NCI-H2081 (cell line): ENCODE data around the gene CNTN3.

ENCODE experiments used
- DNase-seq, 2 experiments: peaks; one replicate each; lab custom pipeline; 2025; lab: John Stamatoyannopoulos, UW

Gene CNTN3

DNA sequence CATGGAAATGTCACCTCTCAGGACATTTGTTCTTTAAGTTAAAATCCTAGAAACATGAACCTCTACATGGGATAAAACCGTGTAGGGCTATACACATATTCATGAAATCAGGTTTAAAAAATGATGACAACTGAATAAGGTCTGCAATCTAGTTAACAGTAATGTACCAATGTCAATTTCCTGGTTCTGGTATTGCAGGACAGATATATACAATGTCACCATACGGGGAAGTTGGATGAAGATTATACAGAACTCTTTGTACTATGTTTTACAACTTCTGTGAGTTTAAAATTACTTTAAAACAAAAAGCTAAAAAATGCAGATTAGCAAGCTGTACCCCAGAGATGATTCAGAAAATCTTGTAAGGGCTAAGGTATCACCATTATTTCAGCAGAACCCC is 6.7 kb downstream of the CNTN3 start:
- no peak for DNase-seq

- DNase-seq = no peak
Measured at GRCh38 chr3:74606996-74607395, 7.5 kb downstream of the CNTN3 start.

GRCh38 chr3:74605437-74605836 is 9.0 kb downstream of the CNTN3 start:
- peak in 1 of 2 experiments; percentile 3 for DNase-seq

- no peak for DNase-seq
Measured at GRCh38 chr3:74603292-74603691, 11.2 kb downstream of the CNTN3 start.

DNA sequence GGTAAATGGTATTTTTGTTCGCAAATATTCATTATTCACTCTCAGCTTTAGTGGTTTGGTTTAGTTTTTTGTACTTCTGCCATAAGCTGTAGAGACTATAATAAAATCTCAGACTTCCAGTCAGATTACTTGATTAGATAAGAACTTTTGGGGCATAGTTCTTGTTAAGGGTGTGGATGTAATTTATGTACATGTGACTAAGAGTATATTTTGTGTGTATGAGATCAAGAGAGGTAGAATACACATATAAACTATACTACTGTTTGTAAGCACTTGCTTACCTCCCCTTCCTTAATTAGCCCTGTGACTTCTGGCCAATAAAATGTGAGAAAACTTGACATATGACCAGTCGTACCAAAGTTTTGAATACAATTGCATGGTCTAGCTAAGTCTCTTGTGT is 12.0 kb downstream of the CNTN3 start:
- no peak for DNase-seq

DNA sequence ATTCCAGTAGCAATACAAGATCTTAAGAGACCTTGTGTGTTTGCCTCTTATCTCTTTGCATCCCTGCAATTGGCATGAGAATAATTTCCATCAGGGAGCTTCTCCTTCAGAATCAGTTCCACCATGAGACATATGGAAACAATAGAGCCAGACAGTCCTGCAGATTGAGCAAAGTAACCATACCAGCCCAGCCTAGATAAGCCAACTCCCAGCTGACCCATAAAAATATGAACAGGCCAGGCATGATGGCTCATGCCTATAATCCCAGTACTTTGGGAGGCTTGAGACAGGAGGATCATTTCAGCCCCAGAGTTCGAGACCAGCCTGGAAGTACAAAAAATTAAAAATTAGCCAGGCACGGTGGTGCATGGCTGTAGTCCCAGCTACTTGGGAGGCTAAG is 12.7 kb downstream of the CNTN3 start:
- no peak for DNase-seq

- no peak for DNase-seq
Measured at GRCh38 chr3:74599564-74599963, 14.9 kb downstream of the CNTN3 start.

- no peak for DNase-seq
Measured at GRCh38 chr3:74593152-74593551, 21.3 kb downstream of the CNTN3 start.

DNA sequence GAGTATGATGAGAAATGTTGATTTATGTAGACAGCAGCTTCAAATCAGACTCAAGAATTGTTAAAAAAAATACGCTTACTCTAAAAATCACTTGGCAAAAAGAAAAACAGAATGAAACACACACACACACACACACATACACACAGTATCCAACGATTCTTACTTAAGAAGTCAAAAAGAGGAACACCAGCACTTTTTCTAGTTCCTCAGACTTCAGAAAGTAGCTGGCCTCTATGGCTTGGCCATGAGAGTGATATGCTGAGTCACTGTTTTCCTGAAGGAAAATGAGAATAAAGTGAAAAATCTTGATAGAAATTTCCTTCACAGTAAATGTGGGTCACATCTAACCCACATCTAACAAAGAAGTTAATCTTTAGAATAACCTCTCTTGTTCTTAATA is 22.1 kb downstream of the CNTN3 start:
- no peak for DNase-seq

- no peak for DNase-seq
Measured at GRCh38 chr3:74591946-74592345, 22.5 kb downstream of the CNTN3 start.

GRCh38 chr3:74591342-74591741 is 23.1 kb downstream of the CNTN3 start:
- no peak for DNase-seq

DNA sequence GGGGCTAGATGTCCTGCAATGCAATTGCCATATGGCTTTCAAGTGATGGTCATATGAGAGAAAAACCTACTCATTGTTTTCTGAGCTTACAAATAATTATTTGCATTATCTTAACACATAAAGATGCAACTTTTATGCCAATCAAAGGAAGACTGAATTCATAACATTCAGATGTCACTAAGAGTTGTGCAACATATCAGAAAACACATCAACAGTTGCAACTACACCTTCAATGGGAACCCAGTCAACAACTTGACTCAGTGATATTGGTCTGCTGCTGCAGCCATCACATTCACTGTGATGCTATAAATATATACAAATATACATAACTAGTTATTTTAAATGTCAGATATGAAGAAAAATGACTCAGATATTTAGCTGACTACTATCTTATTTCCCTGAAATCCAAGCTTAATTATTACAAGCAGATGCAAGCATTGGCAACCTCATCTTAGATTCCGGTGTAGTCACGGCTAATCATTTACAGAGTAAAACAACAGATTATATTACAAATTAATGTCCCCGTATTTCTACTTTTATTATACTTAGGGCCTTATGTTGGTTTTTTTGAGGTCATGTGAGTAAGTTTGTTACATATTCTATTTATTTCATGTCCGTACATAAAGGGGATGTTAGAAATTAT is 23.7 kb downstream of the CNTN3 start:
- DNase-seq = no peak

DNA sequence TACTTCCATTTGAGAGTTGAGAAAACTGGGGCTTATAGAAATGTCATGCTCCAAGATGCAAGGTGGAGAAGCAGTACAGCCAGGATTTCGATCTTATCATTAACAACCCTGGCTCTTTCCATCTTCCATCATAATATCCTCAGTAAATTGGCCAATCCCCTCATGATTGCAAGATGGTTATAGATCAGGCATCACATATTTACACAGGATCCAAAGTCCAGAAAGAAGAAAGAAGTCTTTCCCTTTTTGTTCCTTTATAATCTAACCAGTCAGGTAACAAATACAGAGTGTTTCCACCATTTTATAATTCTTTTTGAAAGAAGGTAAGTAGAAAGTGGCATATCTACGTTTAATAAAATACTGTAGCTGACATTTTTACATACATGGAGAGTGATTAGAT is 29.7 kb downstream of the CNTN3 start:
- no peak for DNase-seq

DNA sequence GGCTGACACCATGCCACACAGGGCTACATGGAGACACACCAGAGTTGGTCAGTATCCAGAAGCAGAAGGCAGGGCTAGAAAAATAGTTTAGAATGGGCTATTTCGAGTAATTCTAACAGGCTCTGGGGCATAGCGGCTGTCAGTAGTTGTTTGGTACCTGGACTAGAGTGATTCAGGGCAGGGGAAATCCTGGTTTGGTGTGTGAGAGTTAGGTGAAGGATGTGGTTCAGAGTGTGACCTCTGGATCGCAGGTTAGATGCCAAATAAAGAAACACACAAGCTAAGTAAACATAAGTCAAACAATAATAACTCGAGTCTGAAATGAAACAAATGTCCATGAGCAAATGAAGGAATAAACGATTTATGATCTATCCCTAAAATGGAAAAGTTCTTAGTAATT is 31.5 kb downstream of the CNTN3 start:
- DNase-seq = no peak

DNA sequence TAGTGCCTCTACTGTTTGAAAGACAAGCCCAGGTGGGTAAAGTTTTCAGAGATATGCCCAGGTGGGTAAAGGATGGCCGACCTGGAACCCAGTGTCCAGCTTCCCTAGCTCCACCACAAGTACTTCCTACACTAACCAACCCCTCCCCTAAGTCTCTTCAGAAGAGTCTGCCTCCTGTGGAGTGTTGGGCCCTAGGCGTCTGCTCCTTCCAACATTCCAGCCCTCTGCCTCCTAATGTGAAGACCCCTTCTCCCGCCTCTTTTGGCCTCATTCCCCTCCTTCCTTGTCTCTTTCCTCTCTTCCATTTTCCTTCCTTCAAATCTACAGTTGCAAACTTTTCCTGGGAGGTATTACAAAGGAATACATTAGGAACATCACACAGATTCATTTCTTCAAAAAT is 38.6 kb downstream of the CNTN3 start:
- DNase-seq = no peak

GRCh38 chr3:74571118-74571517 is 43.3 kb downstream of the CNTN3 start:
- DNase-seq = no peak
